SK-N-MC (cell line): ENCODE measurements around the gene M6PR.
"Not testable (repeated sequence)": the region's sequence is repeated elsewhere in the genome, so short reads cannot be mapped to it uniquely, and the experiment has no call there.

Experiments
- DNase-seq: peaks from one replicate; pipeline ENCODE4 v3.0.0-alpha.2; 2011; ENCODE audit warnings: low read depth, low spot score
- H3K27ac ChIP-seq: fragments of 200-600 bp; sonication (generic); 2 replicates; pipeline ENCODE4 v1.5.1; 2016; ENCODE audit warnings: mixed run types
- H3K36me3 ChIP-seq: fragments of 200-600 bp; sonication (generic); 2 replicates; pipeline ENCODE4 v1.6.1; 2017; ENCODE audit warnings: antibody characterized with exemption, low read length, mixed read lengths; ENCODE audit not compliant: insufficient read depth
- H3K4me3 ChIP-seq: fragments of 200-600 bp; sonication (generic); 2 replicates; pipeline ENCODE4 v1.5.1; 2016
- H3K9ac ChIP-seq: fragments of 200-600 bp; sonication (generic); 2 replicates; pipeline ENCODE4 v1.8.0; 2017; ENCODE audit warnings: mixed run types, mixed read lengths; ENCODE audit not compliant: insufficient read length
- H3K9me3 ChIP-seq: fragments of 200-600 bp; sonication (generic); 2 replicates; pipeline ENCODE4 v1.6.1; 2017; ENCODE audit warnings: low read depth, mild to moderate bottlenecking, antibody characterized with exemption, low read length, moderate library complexity, mixed read lengths
- EZH2 ChIP-seq: fragments of 200-600 bp; sonication (generic); IDR thresholded peaks from one replicate; pipeline ENCODE4 v1.6.1; 2017; ENCODE audit warnings: antibody characterized with exemption
- FOXP2 ChIP-seq: optimal IDR thresholded peaks from 2 replicates; pipeline ENCODE3; 2011; ENCODE audit warnings: mild to moderate bottlenecking, moderate library complexity; ENCODE audit not compliant: insufficient read depth; ENCODE audit errors: extremely low read length, control extremely low read depth
- POLR2AphosphoS5 ChIP-seq: IDR thresholded peaks from 2 replicates; pipeline ENCODE4 v1.6.1; 2012; ENCODE audit warnings: mild to moderate bottlenecking, low read depth, low read length, borderline replicate concordance

Gene M6PR

GRCh38 chr12:8943565-8944186, 5.8 kb downstream of the M6PR start:
- H3K4me3 ChIP-seq, result no peak overlapping the region
- H3K9ac ChIP-seq, result no peak overlapping the region
- H3K9me3 ChIP-seq, result no peaks in the 10 kb centered on the region
- peaks cover 58% of the 10 kb centered on the region for H3K36me3 ChIP-seq
- H3K27ac ChIP-seq, result no peak overlapping the region
- TF ChIP-seq EZH2 (no peak), POLR2AphosphoS5 (no peak), FOXP2 (no peak)
- DNase-seq, result no peak

- no peaks in the 10 kb centered on the region for H3K9me3 ChIP-seq
- DNase-seq, result no peak
- H3K9ac ChIP-seq, result no peak overlapping the region
- no peak overlapping the region for H3K27ac ChIP-seq
- peaks cover 75% of the 10 kb centered on the region for H3K36me3 ChIP-seq
- TF ChIP-seq EZH2, result no peak
- TF ChIP-seq FOXP2, result no peak
- TF ChIP-seq POLR2AphosphoS5, result no peak
- H3K4me3 ChIP-seq, result no peak overlapping the region
Measured at GRCh38 chr12:8941691-8942478, 7.6 kb downstream of the M6PR start.

- not testable (repeated sequence) for H3K27ac ChIP-seq, H3K9me3 ChIP-seq, H3K4me3 ChIP-seq, H3K9ac ChIP-seq, DNase-seq
- peaks cover 53% of the 10 kb centered on the region for H3K36me3 ChIP-seq
Measured at GRCh38 chr12:8937842-8938442, 11.5 kb downstream of the M6PR start.

- Histone ChIP-seq H3K36me3 (peaks cover 41% of the 10 kb centered on the region), H3K4me3 (no peak overlapping the region), H3K9ac (no peak overlapping the region), H3K9me3 (no peaks in the 10 kb centered on the region), H3K27ac (no peak overlapping the region)
- TF ChIP-seq FOXP2 (no peak), POLR2AphosphoS5 (no peak), EZH2 (no peak)
- DNase-seq, result no peak
Measured at GRCh38 chr12:8936735-8937134, 12.7 kb downstream of the M6PR start.

GRCh38 chr12:8934080-8934479, 15.4 kb downstream of the M6PR start:
- H3K9me3 ChIP-seq, H3K4me3 ChIP-seq, H3K27ac ChIP-seq, H3K9ac ChIP-seq, DNase-seq: not testable (repeated sequence)
- peaks cover 36% of the 10 kb centered on the region for H3K36me3 ChIP-seq

- not testable (repeated sequence) for DNase-seq, H3K9ac ChIP-seq, H3K9me3 ChIP-seq, H3K27ac ChIP-seq, H3K4me3 ChIP-seq
- H3K36me3 ChIP-seq, result peaks cover 21% of the 10 kb centered on the region
Measured at GRCh38 chr12:8932464-8932863, 17.0 kb downstream of the M6PR start.

- H3K27ac ChIP-seq, DNase-seq, H3K9me3 ChIP-seq, H3K4me3 ChIP-seq, H3K9ac ChIP-seq: not testable (repeated sequence)
- H3K36me3 ChIP-seq, result peaks cover 14% of the 10 kb centered on the region
Measured at GRCh38 chr12:8930655-8931323, 18.7 kb downstream of the M6PR start.

- H3K9ac ChIP-seq, result no peak overlapping the region
- H3K4me3 ChIP-seq, result no peak overlapping the region
- no peak for DNase-seq
- no peak overlapping the region for H3K27ac ChIP-seq
- TF ChIP-seq FOXP2 (no peak), POLR2AphosphoS5 (no peak), EZH2 (no peak)
- H3K36me3 ChIP-seq, result peaks cover 35% of the 10 kb centered on the region
- H3K9me3 ChIP-seq, result no peaks in the 10 kb centered on the region
Measured at GRCh38 chr12:8922544-8922943, 26.9 kb downstream of the M6PR start.

- H3K4me3 ChIP-seq, H3K9me3 ChIP-seq, H3K9ac ChIP-seq, H3K27ac ChIP-seq, DNase-seq: not testable (repeated sequence)
- H3K36me3 ChIP-seq, result peaks cover 35% of the 10 kb centered on the region
Measured at GRCh38 chr12:8919643-8920042, 29.8 kb downstream of the M6PR start.
